Right lobe of liver (tissue), 4 donors: ENCODE measurements around the gene OLIG1.

Experiments used
- CTCF ChIP-seq, 4 donors: fragments of 200-600 bp in 3 of 4; fragments of 450-650 bp in 1 of 4; IDR thresholded peaks; one replicate each; pipeline versions ENCODE4 v1.5.1 to v1.8.0; 2016 to 2022; ENCODE audit warnings: antibody characterized with exemption in 4 of 4, mild to moderate bottlenecking in 2 of 4
- POLR2A ChIP-seq: fragments of 450-650 bp; IDR thresholded peaks from one replicate; pipeline ENCODE4 v1.6.1; 2017; ENCODE audit warnings: antibody characterized with exemption, mild to moderate bottlenecking
- donor health status: DM: no; HTN: no; CAD: no.
- donor health status: DM: no; HTN: no; CAD: no.
- donor health status: DM: no; HTN: yes; CAD: no.

DNA sequence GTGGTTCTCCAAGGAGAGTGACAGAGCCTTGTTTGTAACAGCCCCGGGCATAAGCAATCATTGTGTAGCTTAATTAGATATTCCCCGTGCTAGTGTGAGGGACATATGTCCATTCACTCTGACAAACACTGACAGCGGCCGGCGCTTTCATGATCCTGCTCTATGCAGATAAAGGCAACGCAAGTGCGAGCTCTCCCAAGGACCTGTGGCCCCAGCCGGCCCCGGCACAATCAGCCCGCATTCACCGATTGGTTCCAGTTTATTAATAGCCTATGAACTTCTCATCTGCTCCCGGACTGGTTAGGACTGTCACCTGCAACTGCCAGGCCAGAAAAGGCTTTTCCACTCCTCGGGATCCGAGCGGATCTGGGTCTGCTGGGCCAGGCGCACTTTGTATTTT lies 18.0 kb upstream of the OLIG1 start:
- TF ChIP-seq CTCF (IDR thresholded peaks at IDR 0.05) (no peak), POLR2A (no peak)
